GM12878 (cell line): ENCODE results near the gene HNRNPCL1. TPM values are rescaled to one million over a fixed set of nuclear protein-coding genes. Genes with fewer than 3 reads are reported as not detected.

Source experiments
- ATAC-seq: fragments of 200-7000 bp; cut with Tn5 transposase; 3 replicates; pipeline ENCODE4 v1.9.1; 2020; ENCODE audit warnings: mild to moderate bottlenecking, moderate library complexity
- BruUV-seq: library from RNA; stranded (reverse); fragments of 400-500 nt; replicated peaks from 2 replicates; lab custom pipeline; 2021; lab: Mats Ljungman, UMichigan
- CTCF ChIA-PET: fragments of 300-600 bp; sonication (Branson Sonifier 250); formaldehyde crosslinking; extraction: SDS; loops from one replicate; lab custom pipeline; 2021; ENCODE audit warnings: inconsistent platforms; lab: Yijun Ruan, JAX
- POLR2A ChIA-PET: fragments of 350-600 bp; formaldehyde crosslinking; extraction: SDS; loops from one replicate; lab custom pipeline; 2021; ENCODE audit warnings: inconsistent platforms; lab: Charles Lee
- RAD21 ChIA-PET: fragments of 300-600 bp; sonication (Branson Sonifier 250); formaldehyde crosslinking; loops from one replicate; lab custom pipeline; 2023; ENCODE audit warnings: antibody characterized with exemption; ENCODE audit not compliant: unreplicated experiment; lab: Charles Lee
- SMC1A ChIA-PET: fragments of 300-600 bp; sonication (Branson Sonifier 250); formaldehyde crosslinking; loops from one replicate; lab custom pipeline; 2023; ENCODE audit not compliant: unreplicated experiment, uncharacterized antibody; lab: Charles Lee
- DNase-seq: peaks from one replicate; pipeline ENCODE4 v3.0.0-alpha.2; 2011; ENCODE audit warnings: low read depth, low spot score
- FAIRE-seq: peaks from 3 replicates; lab custom pipeline; 2011; peaks lifted over from hg19 to GRCh38; lab: Jason Lieb, UNC
- H2AFZ ChIP-seq: 2 replicates; pipeline ENCODE4 v1.6.0; 2011; ENCODE audit warnings: low read depth, low read length, control low read depth; ENCODE audit not compliant: control insufficient read depth
- H3K27ac ChIP-seq: 2 replicates; pipeline ENCODE4 v1.5.1; 2011; ENCODE audit warnings: control low read depth; ENCODE audit not compliant: control insufficient read depth, insufficient read depth
- H3K27me3 ChIP-seq, 2 experiments: replicated peaks in 1 of 2; 2 replicates each; pipeline versions ENCODE4 v1.6.0 to v1.6.1; 2011; ENCODE audit warnings: low read length in 1 of 2; ENCODE audit not compliant: control insufficient read depth in 2 of 2, insufficient read depth in 2 of 2
- H3K36me3 ChIP-seq, 2 experiments: 2 replicates each; pipeline ENCODE4 v1.5.1; 2011; ENCODE audit warnings: low read length in 1 of 2; ENCODE audit not compliant: control insufficient read depth in 2 of 2, insufficient read depth in 2 of 2
- H3K4me1 ChIP-seq: 2 replicates; pipeline ENCODE4 v1.6.1; 2011; ENCODE audit warnings: mild to moderate bottlenecking, low read length, moderate library complexity, mixed read lengths; ENCODE audit not compliant: control insufficient read depth, insufficient read depth
- H3K4me2 ChIP-seq: 2 replicates; pipeline ENCODE4 v1.6.0; 2011; ENCODE audit warnings: control low read depth; ENCODE audit not compliant: control insufficient read depth, insufficient read depth
- H3K4me3 ChIP-seq: fragments of 200-600 bp; sonication (generic); 2 replicates; pipeline ENCODE4 v1.5.1; 2016
- H3K79me2 ChIP-seq: 2 replicates; pipeline ENCODE4 v1.6.0; 2011; ENCODE audit warnings: low read length; ENCODE audit not compliant: control insufficient read depth, insufficient read depth
- H3K9ac ChIP-seq: 2 replicates; pipeline ENCODE4 v1.8.0; 2011; ENCODE audit warnings: low read length, control low read depth, mixed read lengths; ENCODE audit not compliant: control insufficient read depth, insufficient read depth
- H3K9me3 ChIP-seq: replicated peaks from 3 replicates; pipeline ENCODE4 v1.5.1; 2011; ENCODE audit warnings: mild to moderate bottlenecking, low read length; ENCODE audit not compliant: control insufficient read depth, insufficient read depth
- H4K20me1 ChIP-seq: 2 replicates; pipeline ENCODE4 v1.6.0; 2011; ENCODE audit not compliant: control insufficient read depth, insufficient read depth
- BCL3 ChIP-seq: IDR thresholded peaks from 2 replicates; pipeline ENCODE4 v1.6.1; 2011; ENCODE audit warnings: borderline replicate concordance, low read depth, mild to moderate bottlenecking, moderate library complexity, low read length; ENCODE audit not compliant: insufficient read depth, poor library complexity, severe bottlenecking
- POLR2A ChIP-seq: IDR thresholded peaks from 2 replicates; pipeline ENCODE4 v1.6.1; 2011; ENCODE audit warnings: low read depth, mild to moderate bottlenecking, low read length
- POU2F2 ChIP-seq: IDR thresholded peaks from 3 replicates; pipeline ENCODE4 v1.6.1; 2011; ENCODE audit warnings: low read depth, mild to moderate bottlenecking, low read length, borderline replicate concordance
- RELB ChIP-seq: fragments of 450-650 bp; IDR thresholded peaks from 2 replicates; pipeline ENCODE4 v1.6.1; 2017; ENCODE audit warnings: low read depth, mild to moderate bottlenecking, moderate library complexity
- SMAD1 ChIP-seq: fragments of 450-650 bp; IDR thresholded peaks from 2 replicates; pipeline ENCODE4 v1.6.1; 2018; ENCODE audit warnings: mild to moderate bottlenecking, low read depth; ENCODE audit not compliant: partially characterized antibody
- SMAD5 ChIP-seq: IDR thresholded peaks from 2 replicates; pipeline ENCODE4 v1.6.1; 2016; ENCODE audit warnings: antibody characterized with exemption, low read depth
- SREBF2 ChIP-seq: IDR thresholded peaks from 2 replicates; pipeline ENCODE4 v1.6.1; 2012; ENCODE audit warnings: mild to moderate bottlenecking, low read length
- ZNF384 ChIP-seq: IDR thresholded peaks from 2 replicates; pipeline ENCODE4 v1.6.1; 2012; ENCODE audit warnings: low read depth, mild to moderate bottlenecking, low read length, improper control_type of control experiment, borderline replicate concordance
- WGBS: methylation state at CpG from one replicate; pipeline ENCODE4 v1.1.6; 2016; ENCODE audit warnings: low lambda C conversion rate; ENCODE audit not compliant: insufficient replicate concordance, insufficient coverage; ENCODE audit errors: missing lambda C conversion rate; 5-methylcytosine and 5-hydroxymethylcytosine counted together
- in situ Hi-C: fragments of 300-500 bp; cut with MboI; formaldehyde crosslinking; loops from 9 replicates; pipeline ENCODE4 v1.14.3; 2018; ENCODE audit warnings: mixed read lengths
- intact Hi-C: fragments of 100-400 bp; cut with micrococcal nuclease; formaldehyde crosslinking; loops from one replicate; pipeline ENCODE4 v1.14.2; 2022; ENCODE audit not compliant: unreplicated experiment
- polyA plus RNA-seq, 11 experiments: library from polyadenylated mRNA; depleted of rRNA in 4 of 11; unstranded in 6 of 11; stranded (reverse) in 5 of 11; fragments of >200 nt; fragmentation: Nextera tagmentation in 4 of 11; fragmentation: Illumina TruSeq in 1 of 11; extraction: Ambion mirVana in 4 of 11; extraction: Trizol in 1 of 11; gene quantifications; 1 replicate in 1 of 11; 2 replicates in 10 of 11; pipeline versions ENCODE4 v1.2.1 to v1.2.3, GENCODE V29; 2011 to 2016; ENCODE audit warnings: inconsistent platforms in 2 of 11, missing spikeins in 2 of 11, low read depth in 1 of 11
- total RNA-seq, 4 experiments: library from RNA; depleted of rRNA in 3 of 4; stranded (reverse); fragments of >200 nt in 3 of 4; fragmentation: Illumina TruSeq in 1 of 4; extraction: Trizol in 1 of 4; gene quantifications; 2 replicates each; pipeline versions ENCODE4 v1.2.1 to v1.2.3, GENCODE V29; 2013 to 2021

The HNRNPCL1 gene
- total and polyA plus RNA-seq, 10 of the 15 experiments (the other 5 are each of a cell fraction or from before 2014, with no cell fraction given): not detected

- no TSS peak for BruUV-seq
- ChIA-PET CTCF (no interaction called here), POLR2A (no interaction called here), SMC1A (no interaction called here), RAD21 (no interaction called here)
- Histone ChIP-seq H3K27ac (no peak overlapping the region), H3K9ac (no peak overlapping the region), H3K79me2 (no peaks in the 10 kb centered on the region), H4K20me1 (no peaks in the 10 kb centered on the region), H3K27me3 (no peaks in the 10 kb centered on the region; a peak in 1 of 4 replicates), H3K4me1 (no peaks in the 10 kb centered on the region), H3K36me3 (no peaks in the 10 kb centered on the region), H2AFZ (no peak overlapping the region), H3K4me3 (no peak overlapping the region), H3K9me3 (no peaks in the 10 kb centered on the region), H3K4me2 (no peak overlapping the region)
- intact Hi-C loops: no loop called here
- WGBS: 45% methylated on average over 1 of the region's 1 CpG
- in situ Hi-C loops: loop anchor here (25.0 kb wide), 1 partner anchor 427 kb away; the partner anchor contains the start of gene PRAMEF18
- FAIRE-seq: no peak
- no peak for ATAC-seq
- TF ChIP-seq POU2F2: no peak
- no peak for TF ChIP-seq SMAD1
- TF ChIP-seq ZNF384: no peak
- TF ChIP-seq RELB: no peak
- TF ChIP-seq SREBF2: no peak
- TF ChIP-seq SMAD5: no peak
- TF ChIP-seq BCL3: no peak
- no peak for TF ChIP-seq POLR2A
- DNase-seq: no peak
These were observed 38.6 kb downstream of the HNRNPCL1 start for GRCh38 chr1:12809933-12810332.
